Neural cell (in vitro differentiated cells): ENCODE results near the gene CD200. TPM values are rescaled to one million over a fixed set of nuclear protein-coding genes. Genes with fewer than 3 reads are reported as not detected.
"Not testable (repeated sequence)": the region's sequence is repeated elsewhere in the genome, so short reads cannot be mapped to it uniquely, and the experiment has no call there.

Experiments used
- H2AFZ ChIP-seq: fragments of 200-600, 300-800 bp; sonication (generic), shearing (Covaris generic); 2 replicates; pipeline ENCODE4 v1.6.0; 2014; ENCODE audit warnings: low read depth, mild to moderate bottlenecking, antibody characterized with exemption, low read length, moderate library complexity
- H3F3A ChIP-seq: fragments of 200-600 bp; shearing (Covaris generic); 2 replicates; pipeline ENCODE4 v1.6.1; 2016; ENCODE audit warnings: mild to moderate bottlenecking, moderate library complexity, mixed read lengths, antibody characterized with exemption, low read length; ENCODE audit not compliant: insufficient read depth, poor library complexity, severe bottlenecking
- H3K27ac ChIP-seq: fragments of 200-600, 300-800 bp; sonication (generic), shearing (Covaris generic); 2 replicates; pipeline ENCODE4 v1.5.1; 2014; ENCODE audit warnings: mild to moderate bottlenecking, low read length, moderate library complexity
- H3K27me3 ChIP-seq: fragments of 300-800, 200-600 bp; sonication (generic), shearing (Covaris generic); 2 replicates; pipeline ENCODE4 v1.6.0; 2014; ENCODE audit warnings: mild to moderate bottlenecking, low read depth, low read length, moderate library complexity; ENCODE audit not compliant: insufficient read depth
- H3K36me3 ChIP-seq: fragments of 300-800, 200-600 bp; sonication (generic), shearing (Covaris generic); 2 replicates; pipeline ENCODE4 v1.5.1; 2014; ENCODE audit warnings: mild to moderate bottlenecking, antibody characterized with exemption, low read length, moderate library complexity; ENCODE audit not compliant: insufficient read depth
- H3K4me2 ChIP-seq: fragments of 300-800, 200-600 bp; sonication (generic), shearing (Covaris generic); 2 replicates; pipeline ENCODE4 v1.6.0; 2014; ENCODE audit warnings: mild to moderate bottlenecking, low read length
- H3K4me3 ChIP-seq: fragments of 300-800, 200-600 bp; sonication (generic), shearing (Covaris generic); 2 replicates; pipeline ENCODE4 v1.5.1; 2014; ENCODE audit warnings: mild to moderate bottlenecking, low read length, moderate library complexity
- H3K79me2 ChIP-seq: fragments of 200-600 bp; shearing (Covaris generic); replicated peaks from 2 replicates; pipeline ENCODE4 v1.6.0; 2014; ENCODE audit warnings: mild to moderate bottlenecking, low read length, moderate library complexity; ENCODE audit not compliant: insufficient read depth
- H3K9ac ChIP-seq: fragments of 300-800, 200-600 bp; sonication (generic), shearing (Covaris generic); 2 replicates; pipeline ENCODE4 v1.6.1; 2016; ENCODE audit warnings: mild to moderate bottlenecking, low read length, mixed read lengths
- H3K9me2 ChIP-seq: fragments of 200-600 bp; shearing (Covaris generic); 2 replicates; pipeline ENCODE4 v1.6.1; 2016; ENCODE audit warnings: mild to moderate bottlenecking, low read length, mixed read lengths; ENCODE audit not compliant: insufficient read depth
- H3K9me3 ChIP-seq: fragments of 200-600, 300-800 bp; sonication (generic), shearing (Covaris generic); 2 replicates; pipeline ENCODE4 v1.6.1; 2016; ENCODE audit warnings: mild to moderate bottlenecking, mixed run types, low read length, moderate library complexity, mixed read lengths
- H4K20me1 ChIP-seq: fragments of 200-600 bp; shearing (Covaris generic); 2 replicates; pipeline ENCODE4 v1.6.1; 2016; ENCODE audit warnings: mild to moderate bottlenecking, mixed run types; ENCODE audit not compliant: insufficient read depth
- EP300 ChIP-seq: fragments of 450-650 bp; conservative IDR thresholded peaks from 2 replicates; pipeline ENCODE4 v1.6.1; 2014; ENCODE audit warnings: antibody characterized with exemption, mild to moderate bottlenecking, moderate library complexity; ENCODE audit not compliant: poor library complexity, severe bottlenecking
- EZH2 ChIP-seq: fragments of 200-600, 300-800 bp; shearing (Covaris generic), sonication (generic); IDR thresholded peaks from 2 replicates; pipeline ENCODE4 v1.6.1; 2014; ENCODE audit warnings: antibody characterized with exemption, low read length, borderline replicate concordance, mild to moderate bottlenecking; ENCODE audit not compliant: insufficient read depth, poor library complexity, severe bottlenecking
- MXI1 ChIP-seq: fragments of 450-650 bp; conservative IDR thresholded peaks from 2 replicates; pipeline ENCODE4 v1.6.1; 2014; ENCODE audit warnings: antibody characterized with exemption, mild to moderate bottlenecking; ENCODE audit not compliant: poor library complexity, severe bottlenecking
- POLR2AphosphoS5 ChIP-seq: IDR thresholded peaks from 2 replicates; pipeline ENCODE4 v1.6.1; 2012
- RAD21 ChIP-seq: fragments of 450-650 bp; conservative IDR thresholded peaks from 2 replicates; pipeline ENCODE4 v1.6.1; 2014; ENCODE audit warnings: antibody characterized with exemption, mild to moderate bottlenecking, moderate library complexity
- SMC3 ChIP-seq: fragments of 450-650 bp; conservative IDR thresholded peaks from 2 replicates; pipeline ENCODE4 v1.6.1; 2014; ENCODE audit warnings: antibody characterized with exemption, mild to moderate bottlenecking, moderate library complexity; ENCODE audit not compliant: poor library complexity
- TAF1 ChIP-seq: IDR thresholded peaks from 2 replicates; pipeline ENCODE4 v1.6.1; 2012; ENCODE audit warnings: low read depth
- polyA plus RNA-seq: library from polyadenylated mRNA; depleted of rRNA; stranded (reverse); fragments of >200 nt; gene quantifications from 2 replicates; pipeline ENCODE4 v1.2.3, GENCODE V29; 2014
- TF ChIP-seq, protein P1 (sequence below): IDR thresholded peaks from 2 replicates; pipeline ENCODE4 v1.6.1; 2012; ENCODE audit warnings: borderline replicate concordance
- TF ChIP-seq, protein P2 (sequence below): fragments of 450-650 bp; IDR thresholded peaks from 2 replicates; pipeline ENCODE4 v1.5.1; 2014; ENCODE audit warnings: antibody characterized with exemption, mild to moderate bottlenecking, moderate library complexity; ENCODE audit not compliant: poor library complexity, severe bottlenecking

Gene CD200
- polyA plus RNA-seq, 1 donor from 2014 or later: 174 TPM

DNA sequence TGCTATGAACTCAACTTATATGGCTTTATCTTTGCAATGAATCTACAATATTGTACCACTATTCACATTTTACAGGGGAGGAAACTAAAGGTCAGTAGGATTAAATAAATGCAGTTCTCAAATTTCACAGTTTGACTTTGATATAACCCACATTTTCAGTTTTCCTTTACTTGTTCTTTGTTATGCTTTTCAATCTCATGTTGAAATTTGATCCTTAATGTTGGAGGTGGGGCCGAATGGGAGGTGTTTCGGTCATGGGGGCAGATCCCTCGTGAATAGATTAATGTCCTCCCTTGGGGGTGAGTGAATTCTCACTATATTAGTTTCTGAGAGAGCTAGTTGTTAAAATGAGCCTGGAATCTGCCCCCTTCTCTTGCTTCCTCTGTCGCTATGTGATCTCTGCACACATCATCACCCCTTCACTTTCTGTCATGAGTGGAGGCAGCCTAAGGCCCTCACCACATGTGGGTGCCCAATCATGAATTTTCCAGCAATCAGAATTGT, 44.7 kb downstream of the CD200 start:
- Histone ChIP-seq H3K9me3 (no peaks in the 10 kb centered on the region), H3K4me2 (no peak overlapping the region)

DNA sequence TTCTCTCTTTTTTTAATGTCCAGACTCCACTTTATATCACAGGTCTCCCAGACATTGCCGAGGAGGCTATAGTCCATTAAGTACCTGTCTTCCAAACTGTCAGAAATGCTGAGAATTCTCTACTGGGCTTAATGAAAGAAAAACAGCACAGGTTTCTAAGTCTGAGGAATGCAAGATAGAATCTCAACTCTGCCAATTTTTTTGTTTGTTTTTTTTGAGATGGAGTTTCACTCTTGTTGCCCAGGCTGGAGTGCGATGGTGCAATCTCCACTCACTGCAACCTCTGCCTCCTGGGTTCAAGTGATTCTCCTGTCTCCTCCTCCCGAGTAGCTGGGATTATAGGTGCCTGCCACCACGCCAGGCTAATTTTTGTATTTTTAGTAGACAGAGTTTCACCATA, 45.4 kb downstream of the CD200 start:
- H3K9me2 ChIP-seq, H3K36me3 ChIP-seq, H3K4me2 ChIP-seq, H4K20me1 ChIP-seq, H3K9me3 ChIP-seq, H3K27me3 ChIP-seq, H2AFZ ChIP-seq, H3K4me3 ChIP-seq, H3K9ac ChIP-seq, H3K79me2 ChIP-seq, H3K27ac ChIP-seq, H3F3A ChIP-seq: not testable (repeated sequence)

More for the DNA sequence above, 44.7 kb downstream of the CD200 start:
- H2AFZ ChIP-seq: no peak overlapping the region
- no peaks in the 10 kb centered on the region for H3K27me3 ChIP-seq
- TF ChIP-seq MXI1: no peak
- H3K36me3 ChIP-seq: no peaks in the 10 kb centered on the region
- no peaks in the 10 kb centered on the region for H3F3A ChIP-seq
- no peaks in the 10 kb centered on the region for H3K79me2 ChIP-seq
- no peak overlapping the region for H3K4me3 ChIP-seq
- H3K9me2 ChIP-seq: no peaks in the 10 kb centered on the region
- H3K27ac ChIP-seq: no peak overlapping the region
- H4K20me1 ChIP-seq: no peaks in the 10 kb centered on the region
- no peak overlapping the region for H3K9ac ChIP-seq

DNA sequence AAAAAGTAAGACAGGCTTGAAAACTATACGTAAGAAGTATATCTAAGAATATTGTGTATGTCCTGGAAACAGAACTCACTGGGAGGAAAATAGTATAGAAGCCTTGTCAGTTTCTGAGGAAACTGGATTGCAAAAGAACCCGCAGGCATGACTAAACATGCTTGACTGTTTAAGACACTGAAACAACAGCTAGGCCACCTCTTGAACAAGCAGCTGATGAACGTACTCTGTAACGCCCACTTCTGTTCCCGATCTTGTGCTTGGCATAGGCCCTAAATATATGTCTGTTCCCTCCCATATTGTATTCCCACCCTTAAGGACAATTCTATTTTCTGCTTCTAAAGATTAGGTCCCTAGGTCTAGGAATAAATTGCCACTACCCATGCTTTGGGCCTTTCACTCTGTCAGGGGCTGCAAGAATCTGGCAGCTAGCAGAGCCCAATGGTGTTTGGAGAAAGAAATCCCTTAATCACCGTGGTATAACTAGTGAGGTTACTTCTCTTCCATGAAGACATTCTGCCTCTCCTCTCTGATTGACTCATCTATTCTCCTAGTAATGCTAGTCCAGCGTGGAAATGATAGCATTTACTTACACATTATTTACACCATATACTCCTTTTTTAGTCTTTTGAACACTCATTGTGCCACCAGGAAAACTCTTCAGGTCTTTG, 46.2 kb downstream of the CD200 start:
- Histone ChIP-seq H3K9ac (no peak overlapping the region), H3F3A (no peaks in the 10 kb centered on the region), H3K4me3 (no peak overlapping the region), H3K27ac (no peak overlapping the region), H3K9me2 (no peaks in the 10 kb centered on the region), H4K20me1 (no peaks in the 10 kb centered on the region), H3K9me3 (no peaks in the 10 kb centered on the region), H3K4me2 (no peak overlapping the region), H3K36me3 (no peaks in the 10 kb centered on the region), H3K27me3 (no peaks in the 10 kb centered on the region), H3K79me2 (no peaks in the 10 kb centered on the region), H2AFZ (no peak overlapping the region)
- TF ChIP-seq EP300 (no peak), POLR2AphosphoS5 (no peak), RAD21 (no peak), SMC3 (no peak), TAF1 (no peak), EZH2 (no peak), MXI1 (no peak)
- TF ChIP-seq, protein P1, sequence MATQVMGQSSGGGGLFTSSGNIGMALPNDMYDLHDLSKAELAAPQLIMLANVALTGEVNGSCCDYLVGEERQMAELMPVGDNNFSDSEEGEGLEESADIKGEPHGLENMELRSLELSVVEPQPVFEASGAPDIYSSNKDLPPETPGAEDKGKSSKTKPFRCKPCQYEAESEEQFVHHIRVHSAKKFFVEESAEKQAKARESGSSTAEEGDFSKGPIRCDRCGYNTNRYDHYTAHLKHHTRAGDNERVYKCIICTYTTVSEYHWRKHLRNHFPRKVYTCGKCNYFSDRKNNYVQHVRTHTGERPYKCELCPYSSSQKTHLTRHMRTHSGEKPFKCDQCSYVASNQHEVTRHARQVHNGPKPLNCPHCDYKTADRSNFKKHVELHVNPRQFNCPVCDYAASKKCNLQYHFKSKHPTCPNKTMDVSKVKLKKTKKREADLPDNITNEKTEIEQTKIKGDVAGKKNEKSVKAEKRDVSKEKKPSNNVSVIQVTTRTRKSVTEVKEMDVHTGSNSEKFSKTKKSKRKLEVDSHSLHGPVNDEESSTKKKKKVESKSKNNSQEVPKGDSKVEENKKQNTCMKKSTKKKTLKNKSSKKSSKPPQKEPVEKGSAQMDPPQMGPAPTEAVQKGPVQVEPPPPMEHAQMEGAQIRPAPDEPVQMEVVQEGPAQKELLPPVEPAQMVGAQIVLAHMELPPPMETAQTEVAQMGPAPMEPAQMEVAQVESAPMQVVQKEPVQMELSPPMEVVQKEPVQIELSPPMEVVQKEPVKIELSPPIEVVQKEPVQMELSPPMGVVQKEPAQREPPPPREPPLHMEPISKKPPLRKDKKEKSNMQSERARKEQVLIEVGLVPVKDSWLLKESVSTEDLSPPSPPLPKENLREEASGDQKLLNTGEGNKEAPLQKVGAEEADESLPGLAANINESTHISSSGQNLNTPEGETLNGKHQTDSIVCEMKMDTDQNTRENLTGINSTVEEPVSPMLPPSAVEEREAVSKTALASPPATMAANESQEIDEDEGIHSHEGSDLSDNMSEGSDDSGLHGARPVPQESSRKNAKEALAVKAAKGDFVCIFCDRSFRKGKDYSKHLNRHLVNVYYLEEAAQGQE: no peak
- TF ChIP-seq, protein P2, sequence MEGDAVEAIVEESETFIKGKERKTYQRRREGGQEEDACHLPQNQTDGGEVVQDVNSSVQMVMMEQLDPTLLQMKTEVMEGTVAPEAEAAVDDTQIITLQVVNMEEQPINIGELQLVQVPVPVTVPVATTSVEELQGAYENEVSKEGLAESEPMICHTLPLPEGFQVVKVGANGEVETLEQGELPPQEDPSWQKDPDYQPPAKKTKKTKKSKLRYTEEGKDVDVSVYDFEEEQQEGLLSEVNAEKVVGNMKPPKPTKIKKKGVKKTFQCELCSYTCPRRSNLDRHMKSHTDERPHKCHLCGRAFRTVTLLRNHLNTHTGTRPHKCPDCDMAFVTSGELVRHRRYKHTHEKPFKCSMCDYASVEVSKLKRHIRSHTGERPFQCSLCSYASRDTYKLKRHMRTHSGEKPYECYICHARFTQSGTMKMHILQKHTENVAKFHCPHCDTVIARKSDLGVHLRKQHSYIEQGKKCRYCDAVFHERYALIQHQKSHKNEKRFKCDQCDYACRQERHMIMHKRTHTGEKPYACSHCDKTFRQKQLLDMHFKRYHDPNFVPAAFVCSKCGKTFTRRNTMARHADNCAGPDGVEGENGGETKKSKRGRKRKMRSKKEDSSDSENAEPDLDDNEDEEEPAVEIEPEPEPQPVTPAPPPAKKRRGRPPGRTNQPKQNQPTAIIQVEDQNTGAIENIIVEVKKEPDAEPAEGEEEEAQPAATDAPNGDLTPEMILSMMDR: no peak
